ENCODE data around the gene CTDSP1.
A peak's percentile ranks its signal among the peaks of the same experiment; 100 is the strongest.

CTDSP1 gene

DNA sequence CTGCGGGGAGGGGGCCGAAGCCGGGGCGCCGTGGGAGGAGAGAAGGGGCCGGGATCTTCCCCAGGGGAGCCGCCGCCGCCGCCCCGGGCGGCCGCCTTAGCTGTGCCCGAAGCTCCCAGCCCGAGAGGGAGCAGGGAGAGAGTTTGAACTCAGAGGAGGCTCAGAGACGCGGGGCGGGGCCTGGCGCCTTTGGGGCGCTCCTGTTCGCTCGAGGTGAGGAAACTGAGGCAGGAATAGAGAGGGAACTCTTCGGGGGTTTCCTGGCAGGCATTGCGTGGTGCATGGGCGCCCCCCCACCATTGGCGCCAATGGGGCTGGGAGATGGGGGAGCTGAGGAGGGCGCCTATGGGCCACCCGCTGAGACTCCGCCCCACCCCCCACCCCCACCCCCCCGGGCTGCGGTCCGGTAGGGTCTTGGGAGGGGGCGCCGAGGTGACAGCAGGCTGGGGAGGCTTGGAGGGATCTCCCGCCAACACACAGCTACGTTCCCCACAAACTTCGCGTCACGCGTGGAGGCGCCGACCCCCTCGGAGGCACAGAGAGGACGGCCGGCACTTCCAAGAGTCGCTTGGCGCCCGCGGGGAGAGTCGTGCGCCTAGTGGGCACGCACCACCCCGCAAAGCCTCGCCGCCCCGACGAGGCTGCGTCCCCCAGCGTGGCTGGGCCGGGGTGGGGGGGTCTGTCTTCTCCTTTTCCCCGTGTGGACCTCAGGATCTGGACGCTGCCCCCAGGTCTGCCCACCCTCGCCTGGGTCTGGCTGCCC lies 680 bp downstream of the CTDSP1 start:
- no peak for DNase-seq

DNA sequence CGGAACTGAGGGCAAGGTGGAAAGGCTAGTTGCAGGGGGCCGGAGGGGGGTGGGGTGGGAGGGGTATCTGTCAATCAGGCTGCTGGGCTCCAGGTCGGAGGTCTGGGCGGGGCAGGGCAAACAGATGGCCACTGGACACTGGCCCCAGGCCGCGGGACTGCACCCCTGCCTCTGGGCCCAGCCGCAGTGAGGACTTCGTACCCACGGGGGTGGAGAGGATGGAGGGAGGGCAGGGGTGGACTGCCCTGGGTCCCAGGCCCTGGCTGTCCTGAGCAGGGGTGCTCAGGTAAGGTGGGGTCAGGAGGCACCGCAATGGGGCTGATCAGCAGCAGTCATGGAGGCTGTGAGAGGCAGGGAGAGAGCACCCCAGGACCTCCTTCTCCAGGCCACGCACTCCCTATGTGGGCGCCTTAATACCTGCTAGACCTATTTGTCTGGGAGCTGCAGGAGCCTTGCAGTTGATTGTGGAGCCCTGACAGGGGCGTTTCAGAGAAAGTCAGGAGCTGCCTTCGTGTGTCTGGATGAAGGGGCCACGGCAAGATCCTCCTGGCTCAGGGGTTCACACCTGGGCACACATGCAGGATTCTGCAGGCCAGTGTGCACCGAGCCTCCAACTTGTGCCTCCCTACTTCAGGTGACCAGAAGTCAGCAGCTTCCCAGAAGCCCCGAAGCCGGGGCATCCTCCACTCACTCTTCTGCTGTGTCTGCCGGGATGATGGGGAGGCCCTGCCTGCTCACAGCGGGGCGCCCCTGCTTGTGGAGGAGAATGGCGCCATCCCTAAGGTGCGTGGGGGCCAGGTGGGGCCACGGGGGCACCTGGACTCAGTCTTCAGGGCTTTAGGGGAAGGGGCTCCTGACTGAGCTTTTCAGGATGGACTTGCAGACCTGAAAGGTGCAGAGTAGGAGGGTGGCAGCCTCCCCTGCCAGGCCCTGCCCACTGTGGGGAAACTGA lies 1.5 kb downstream of the CTDSP1 start:
- no peak for DNase-seq

DNA sequence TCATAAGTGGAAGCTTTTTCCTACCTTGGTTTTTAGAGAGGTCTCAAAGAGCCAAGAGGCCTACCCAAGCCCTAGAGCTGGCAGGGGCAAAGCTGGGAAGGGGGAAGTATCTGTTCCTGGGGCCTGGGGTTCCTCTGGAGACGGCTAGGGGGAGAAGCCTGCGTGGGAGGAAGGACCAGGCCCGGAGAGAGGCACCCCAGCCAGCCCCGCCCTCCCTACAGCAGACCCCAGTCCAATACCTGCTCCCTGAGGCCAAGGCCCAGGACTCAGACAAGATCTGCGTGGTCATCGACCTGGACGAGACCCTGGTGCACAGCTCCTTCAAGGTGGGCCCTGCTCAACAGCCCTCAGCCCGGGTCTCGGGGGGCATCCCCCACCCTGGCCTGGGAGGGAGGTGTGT lies 2.2 kb downstream of the CTDSP1 start:
- DNase-seq, result no peak

- no peak for DNase-seq
Observed at GRCh38 chr2:218402491-218402901, 2.8 kb downstream of the CTDSP1 start.

- no peak for DNase-seq
Observed at GRCh38 chr2:218402911-218403411, 3.3 kb downstream of the CTDSP1 start.

GRCh38 chr2:218403810-218404209 lies 4.1 kb downstream of the CTDSP1 start:
- no peak for DNase-seq

DNA sequence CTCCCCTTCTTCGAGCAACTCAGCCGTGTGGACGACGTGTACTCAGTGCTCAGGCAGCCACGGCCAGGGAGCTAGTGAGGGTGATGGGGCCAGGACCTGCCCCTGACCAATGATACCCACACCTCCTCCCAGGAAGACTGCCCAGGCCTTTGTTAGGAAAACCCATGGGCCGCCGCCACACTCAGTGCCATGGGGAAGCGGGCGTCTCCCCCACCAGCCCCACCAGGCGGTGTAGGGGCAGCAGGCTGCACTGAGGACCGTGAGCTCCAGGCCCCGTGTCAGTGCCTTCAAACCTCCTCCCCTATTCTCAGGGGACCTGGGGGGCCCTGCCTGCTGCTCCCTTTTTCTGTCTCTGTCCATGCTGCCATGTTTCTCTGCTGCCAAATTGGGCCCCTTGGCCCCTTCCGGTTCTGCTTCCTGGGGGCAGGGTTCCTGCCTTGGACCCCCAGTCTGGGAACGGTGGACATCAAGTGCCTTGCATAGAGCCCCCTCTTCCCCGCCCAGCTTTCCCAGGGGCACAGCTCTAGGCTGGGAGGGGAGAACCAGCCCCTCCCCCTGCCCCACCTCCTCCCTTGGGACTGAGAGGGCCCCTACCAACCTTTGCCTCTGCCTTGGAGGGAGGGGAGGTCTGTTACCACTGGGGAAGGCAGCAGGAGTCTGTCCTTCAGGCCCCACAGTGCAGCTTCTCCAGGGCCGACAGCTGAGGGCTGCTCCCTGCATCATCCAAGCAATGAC lies 4.8 kb downstream of the CTDSP1 start:
- no peak for DNase-seq

- DNase-seq, result no peak
Observed at GRCh38 chr2:218405086-218405745, 5.5 kb downstream of the CTDSP1 start.

DNA sequence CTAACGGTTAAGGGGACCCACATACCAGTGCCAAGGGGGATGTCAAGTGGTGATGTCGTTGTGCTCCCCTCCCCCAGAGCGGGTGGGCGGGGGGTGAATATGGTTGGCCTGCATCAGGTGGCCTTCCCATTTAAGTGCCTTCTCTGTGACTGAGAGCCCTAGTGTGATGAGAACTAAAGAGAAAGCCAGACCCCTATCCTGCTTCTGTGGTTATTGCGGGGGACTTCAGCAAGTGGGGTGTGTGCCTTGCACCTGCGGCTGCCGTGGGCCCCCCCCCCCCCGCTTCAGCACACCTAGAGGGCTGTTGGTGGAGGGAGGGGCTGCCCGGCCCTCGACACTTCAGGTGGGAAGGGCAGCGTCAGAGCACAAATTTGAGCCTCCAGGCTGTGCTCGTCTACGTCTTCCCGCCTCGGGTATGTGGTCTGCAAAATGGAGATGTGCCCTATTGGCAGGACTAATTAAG lies 6.1 kb downstream of the CTDSP1 start:
- no peak for DNase-seq

DNA sequence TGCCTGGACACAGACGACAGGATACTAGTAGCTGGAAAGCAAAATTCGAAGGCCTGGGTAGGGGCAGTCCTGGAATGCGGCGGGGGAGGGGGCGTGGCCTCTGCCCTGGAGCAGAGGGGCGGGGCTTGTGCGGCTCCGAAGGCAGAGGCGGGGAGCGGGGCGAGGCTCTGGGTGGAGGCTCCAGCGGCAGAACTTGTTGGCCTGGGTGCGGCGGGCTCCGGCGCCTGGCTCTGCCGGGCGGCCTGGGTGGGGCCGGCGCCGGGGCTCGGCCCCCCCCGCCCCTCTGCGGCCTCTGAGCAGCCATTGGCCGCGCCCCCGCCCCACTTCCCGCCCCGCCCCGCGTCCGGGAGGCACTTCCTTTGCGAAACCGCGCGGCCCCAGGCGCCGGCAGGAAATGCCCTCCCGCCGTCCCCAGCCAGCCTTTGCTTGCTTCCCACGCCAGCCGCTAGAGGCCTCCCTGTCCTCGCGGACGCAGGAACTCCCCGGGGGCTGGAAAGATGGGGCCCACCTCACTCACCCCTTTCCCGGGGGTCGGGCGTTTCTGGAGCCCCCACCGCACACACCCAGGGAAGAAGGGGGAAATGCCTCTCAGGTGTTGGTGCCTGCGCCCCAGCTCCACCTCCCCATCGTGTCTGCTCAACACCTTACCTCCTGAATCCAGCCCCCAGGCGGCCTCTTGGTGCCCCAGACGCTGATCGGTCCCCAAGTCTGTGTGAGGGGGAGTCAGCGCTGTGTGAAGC lies 6.7 kb downstream of the CTDSP1 start:
- DNase-seq, result peak; percentile 93 to 95

GRCh38 chr2:218406949-218407618 lies 7.4 kb downstream of the CTDSP1 start:
- DNase-seq, result peak in 1 of 2 donors; percentile 44

DNA sequence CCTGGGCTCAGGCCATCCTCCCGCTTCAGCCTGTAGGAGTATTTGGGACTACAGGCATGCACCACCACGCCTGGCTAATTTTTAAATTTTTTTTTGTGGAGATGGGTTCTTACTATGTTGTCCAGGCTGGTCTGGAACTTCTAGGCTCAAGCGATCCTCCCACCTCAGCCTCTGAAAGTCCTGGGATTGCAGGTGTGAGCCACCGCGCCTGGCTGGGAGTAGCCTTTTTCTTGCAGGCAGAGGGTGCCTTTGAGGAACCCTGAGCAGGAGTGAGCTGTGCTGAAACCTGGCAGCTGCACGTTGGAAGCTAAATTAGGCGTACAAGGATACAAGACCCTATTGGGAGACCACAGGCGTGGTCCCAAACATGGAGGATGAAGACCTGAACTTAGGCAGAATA lies 8.0 kb downstream of the CTDSP1 start:
- DNase-seq, result no peak

DNA sequence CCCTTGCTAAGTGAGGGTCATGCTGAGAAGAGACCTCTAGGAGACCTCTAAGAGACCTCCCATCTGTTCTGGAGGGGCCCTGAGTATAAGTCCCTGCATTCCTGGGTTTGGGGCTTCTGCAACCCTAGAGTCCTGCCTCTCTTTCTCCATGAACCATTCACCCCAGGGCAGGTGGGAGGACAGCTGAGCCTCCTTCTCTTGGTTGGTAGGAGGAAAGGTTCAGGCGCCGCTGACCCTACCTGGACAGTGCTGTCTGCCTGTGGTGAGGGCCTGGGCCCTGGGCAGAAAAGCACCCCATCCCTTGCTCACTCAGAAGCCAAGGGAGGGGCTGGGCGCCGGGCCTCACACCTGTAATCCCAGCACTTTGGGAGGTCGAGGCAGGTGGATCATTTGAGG lies 18.7 kb downstream of the CTDSP1 start:
- DNase-seq, result no peak

- no peak for DNase-seq
Observed at GRCh38 chr2:218418717-218419458, 19.2 kb downstream of the CTDSP1 start, which contains the start of gene VIL1. Gene VIL1 (plus strand): TSS chr2:218419123. CDS start chr2:218423779, 4,656 bp downstream.

DNA sequence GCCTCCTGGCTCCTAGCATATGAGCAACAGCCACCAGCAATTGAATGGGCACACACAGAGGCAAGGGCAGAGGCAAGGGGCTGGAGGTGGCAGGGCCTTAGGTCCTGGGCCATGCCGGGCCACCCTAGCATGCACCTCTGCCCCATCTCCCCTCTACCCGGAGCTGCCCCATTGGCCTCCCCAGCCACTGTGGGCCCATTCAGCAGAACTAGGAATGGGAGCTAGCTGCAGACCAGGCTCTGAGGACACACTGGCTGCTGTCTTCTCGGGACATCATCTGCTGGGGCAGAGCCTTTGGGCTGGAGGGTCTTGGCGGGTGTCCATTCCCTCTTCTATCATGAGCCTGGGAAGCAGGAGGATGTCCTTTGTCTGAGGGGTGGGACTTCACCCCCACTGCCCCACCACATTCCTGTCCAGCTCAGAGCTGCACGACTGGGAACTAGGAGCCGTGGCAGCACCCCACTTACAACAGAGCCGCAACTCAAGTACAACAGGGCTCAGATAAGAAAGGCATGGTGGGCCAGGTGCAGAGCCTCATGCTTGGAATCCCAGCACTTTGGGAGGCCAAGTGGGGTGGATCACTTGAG lies 20.1 kb downstream of the CTDSP1 start:
- DNase-seq, result no peak

DNA sequence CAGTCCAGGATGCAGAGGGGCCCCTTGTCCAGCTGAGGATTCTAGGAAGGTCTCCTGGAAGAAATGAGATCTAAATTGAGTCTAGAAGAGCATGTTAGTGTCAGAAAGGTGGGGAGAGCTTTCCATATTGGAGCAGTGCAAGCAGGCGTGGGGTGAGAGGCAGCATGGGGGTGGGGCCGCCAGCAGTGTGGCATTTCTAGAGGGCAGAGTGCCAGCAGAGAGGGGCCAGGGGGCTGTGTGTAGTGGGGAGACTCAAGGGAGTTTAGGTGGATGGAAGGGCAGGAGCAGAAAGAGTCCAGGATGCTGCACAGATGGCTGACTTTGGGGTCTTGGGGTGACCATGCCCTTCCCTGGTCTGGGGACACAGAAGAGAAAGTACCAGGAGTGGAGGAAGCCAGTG lies 21.4 kb downstream of the CTDSP1 start:
- no peak for DNase-seq

DNA sequence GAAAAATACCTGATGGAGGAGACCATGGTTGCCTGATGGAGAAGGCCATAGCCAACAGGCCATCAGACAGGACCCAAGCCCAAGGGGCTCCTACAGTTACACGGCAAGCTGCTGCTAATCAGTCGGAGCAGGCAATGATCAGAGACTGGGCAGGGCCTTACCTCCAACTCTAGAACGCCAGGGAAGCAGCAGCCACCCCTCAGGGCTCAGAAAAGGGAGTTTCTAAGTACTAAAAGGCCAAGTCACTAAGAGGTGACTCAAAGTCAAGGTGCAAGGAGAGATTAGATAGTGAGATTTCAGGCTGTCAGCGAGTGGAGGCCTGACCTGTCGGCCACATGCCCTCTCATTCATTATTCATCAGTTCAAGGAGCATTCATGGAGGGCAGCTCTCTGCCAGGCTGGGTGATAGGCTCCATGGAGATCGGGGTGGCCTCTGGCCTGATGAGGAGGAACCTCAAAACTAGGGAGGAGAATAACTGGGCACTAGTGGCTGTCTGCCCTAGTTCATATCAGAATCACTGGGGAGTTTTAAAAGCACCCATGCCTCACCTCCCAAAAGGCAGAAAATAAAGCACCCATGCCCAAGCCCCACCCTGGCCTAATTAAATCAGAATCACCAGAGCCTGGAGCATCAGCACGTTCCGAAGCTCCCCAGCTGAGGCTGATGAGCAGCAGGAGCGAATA lies 22.9 kb downstream of the CTDSP1 start:
- no peak for DNase-seq

- DNase-seq, result no peak
Observed at GRCh38 chr2:218423584-218423983, 23.9 kb downstream of the CTDSP1 start.

- no peak for DNase-seq
Observed at GRCh38 chr2:218425531-218425930, 25.9 kb downstream of the CTDSP1 start.
